A673 (cell line): ENCODE measurements around the gene ARHGAP44.

Experiments used
- CTCF ChIP-seq: fragments of 300-800, 200-600 bp; sonication (generic); conservative IDR thresholded peaks from 2 replicates; pipeline ENCODE4 v1.5.1; 2017; ENCODE audit warnings: low read depth, mild to moderate bottlenecking, antibody characterized with exemption, low read length, moderate library complexity, mixed read lengths
- EZH2 ChIP-seq: fragments of 200-600 bp; sonication (generic); IDR thresholded peaks from 2 replicates; pipeline ENCODE4 v1.6.1; 2017; ENCODE audit warnings: borderline replicate concordance, low read depth, mild to moderate bottlenecking, mixed read lengths, antibody characterized with exemption, low read length; ENCODE audit not compliant: poor library complexity, severe bottlenecking

DNA sequence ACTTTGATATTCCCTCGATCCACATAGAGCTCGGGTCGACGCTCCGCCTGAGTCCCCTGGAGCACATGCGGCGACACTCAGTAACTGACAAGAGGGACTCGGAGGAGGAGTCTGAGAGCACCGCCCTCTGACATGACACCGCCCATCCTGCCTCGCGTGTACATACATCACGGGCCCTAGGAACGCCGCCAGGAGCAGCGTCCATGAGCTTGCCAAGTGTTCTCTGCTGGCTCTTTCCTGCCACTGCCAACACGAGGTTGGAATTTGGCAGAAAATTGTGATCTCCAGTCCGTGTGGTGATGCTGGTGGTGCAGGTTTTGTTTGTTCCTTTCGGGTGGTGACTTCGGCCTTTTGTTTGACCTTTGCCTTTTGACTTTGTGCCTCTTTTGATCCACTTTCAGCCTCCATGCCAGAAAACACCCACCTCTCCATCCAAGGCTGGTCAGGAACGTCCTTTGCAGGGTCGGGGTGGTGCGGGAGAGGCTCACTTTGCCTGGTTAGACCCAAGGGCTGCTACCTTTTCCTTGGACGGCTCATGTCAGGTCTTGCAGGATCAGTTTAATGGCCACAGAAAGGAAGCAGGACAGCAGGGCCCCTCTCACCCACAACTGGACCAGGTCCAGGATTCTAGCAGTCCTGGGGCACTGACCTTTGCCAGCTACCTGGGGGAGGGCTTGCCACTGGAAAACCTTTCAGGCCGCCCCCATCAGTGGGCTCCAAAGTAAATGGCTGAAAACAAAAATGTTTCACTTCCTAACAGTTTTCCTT is 200.9 kb downstream of the ARHGAP44 start:
- TF ChIP-seq CTCF = no peak
- TF ChIP-seq EZH2 = no peak
